ENCODE data around the gene TMC4. TPM values are rescaled to one million over a fixed set of nuclear protein-coding genes. Genes with fewer than 3 reads are reported as not detected.

The TMC4 gene
- total and polyA plus RNA-seq, 2 experiments from 2014 or later, result 2.3 to 7.8 TPM

GRCh38 chr19:54155694-54156093, 17.3 kb downstream of the TMC4 start:
- peaks cover 12% of the 10 kb centered on the region for H3K4me1 Mint-ChIP-seq
- peaks cover 28% of the 10 kb centered on the region for H3F3A ChIP-seq (replicated peaks; ENCODE audit: low read depth)
- H3K27ac Mint-ChIP-seq, result no peak overlapping the region
- no peak overlapping the region for H3K27ac ChIP-seq (ENCODE audit: low read depth)
- no peak overlapping the region for H2AFZ ChIP-seq
- TF ChIP-seq POLR2AphosphoS5 (IDR thresholded peaks at IDR 0.05; ENCODE audit: low read depth), result peak; percentile 41; the same call in 1 of the 2 replicates
- TF ChIP-seq CTCF (conservative IDR thresholded peaks at IDR 0.05; ENCODE audit: low read depth in 2 of 2), result peak in 1 of 2 experiments; percentile 43; a peak in 2 of 4 replicates
- no peak for TF ChIP-seq ETS1 (IDR thresholded peaks at IDR 0.05)
- no peak overlapping the region for H3K4me3 Mint-ChIP-seq
- DNase-seq (ENCODE audit: low spot score), result peak; percentile 61
- peaks cover 64% of the 10 kb centered on the region for H3K36me3 Mint-ChIP-seq (ENCODE audit: low read depth)
- H3K4me3 ChIP-seq, result no peak overlapping the region
- H3K9me3 Mint-ChIP-seq, result peaks cover 2% of the 10 kb centered on the region; the same call in 2 of the 3 replicates
- no peaks in the 10 kb centered on the region for H3K9me2 ChIP-seq (ENCODE audit: insufficient read depth)
- peaks cover 9% of the 10 kb centered on the region; the same call in 1 of the 2 replicates for H3K79me2 ChIP-seq (replicated peaks; ENCODE audit: insufficient read depth)
- H3K27me3 Mint-ChIP-seq (ENCODE audit: insufficient read depth, low read depth, poor library complexity), result peaks cover 25% of the 10 kb centered on the region
- H3K4me2 ChIP-seq, result no peak overlapping the region
- H3K27me3 ChIP-seq (ENCODE audit: insufficient read depth), result no peaks in the 10 kb centered on the region
- 0 out of 3 replicates have a peak, but pooled peaks have one; percentile 1 for ATAC-seq
- peaks cover 21% of the 10 kb centered on the region; the same call in 1 of the 2 replicates for H3K36me3 ChIP-seq (ENCODE audit: insufficient read depth)
- H3K4me1 ChIP-seq (ENCODE audit: insufficient read depth), result peaks cover 5% of the 10 kb centered on the region; the same call in 1 of the 2 replicates
- peaks cover 10% of the 10 kb centered on the region; the same call in 1 of the 2 replicates for H4K20me1 ChIP-seq (replicated peaks; ENCODE audit: insufficient read depth)

- H3K27ac Mint-ChIP-seq, result no peak overlapping the region
- H3K4me1 Mint-ChIP-seq, result peaks cover 9% of the 10 kb centered on the region; the same call in 1 of the 3 replicates
- peaks cover 69% of the 10 kb centered on the region for H3K36me3 Mint-ChIP-seq (ENCODE audit: low read depth)
- H3K4me3 Mint-ChIP-seq, result no peak overlapping the region
- no peak for TF ChIP-seq EZH2 (IDR thresholded peaks at IDR 0.05; ENCODE audit: low read depth, unreplicated experiment)
- no peak for TF ChIP-seq CTCF (conservative IDR thresholded peaks at IDR 0.05; ENCODE audit: low read depth in 2 of 2)
- no peak for TF ChIP-seq CREB1 (CRISPR knock-in tag; IDR thresholded peaks at IDR 0.05; ENCODE audit: low read depth)
- Histone ChIP-seq H3K4me2 (no peak overlapping the region), H3F3A (replicated peaks; ENCODE audit: low read depth) (peaks cover 26% of the 10 kb centered on the region), H3K79me2 (replicated peaks; ENCODE audit: insufficient read depth) (peaks cover 9% of the 10 kb centered on the region; the same call in 1 of the 2 replicates), H4K20me1 (replicated peaks; ENCODE audit: insufficient read depth) (peaks cover 10% of the 10 kb centered on the region; the same call in 1 of the 2 replicates), H3K36me3 (ENCODE audit: insufficient read depth) (peaks cover 27% of the 10 kb centered on the region), H3K4me1 (ENCODE audit: insufficient read depth) (peaks cover 4% of the 10 kb centered on the region; the same call in 1 of the 2 replicates), H3K9me2 (ENCODE audit: insufficient read depth) (no peaks in the 10 kb centered on the region), H3K27ac (ENCODE audit: low read depth) (no peak overlapping the region), H3K4me3 (no peak overlapping the region), H2AFZ (no peak overlapping the region), H3K27me3 (ENCODE audit: insufficient read depth) (no peaks in the 10 kb centered on the region)
- ATAC-seq, result no peak
- peaks cover 17% of the 10 kb centered on the region for H3K27me3 Mint-ChIP-seq (ENCODE audit: insufficient read depth, low read depth, poor library complexity)
- DNase-seq (ENCODE audit: low spot score), result no peak
- peaks cover 2% of the 10 kb centered on the region; the same call in 2 of the 3 replicates for H3K9me3 Mint-ChIP-seq
Observed at GRCh38 chr19:54154603-54155345, 18.2 kb downstream of the TMC4 start.
